CD14-positive monocyte (primary cell): ENCODE measurements around the gene AMBRA1. TPM values are rescaled to one million over a fixed set of nuclear protein-coding genes. Genes with fewer than 3 reads are reported as not detected.

Experiments
- DNase-seq, 3 donors: peaks; one replicate each; pipeline ENCODE4 v3.0.0-alpha.2; 2011 to 2022
- H2AFZ ChIP-seq: 2 replicates; pipeline ENCODE4 v1.6.0; 2012; ENCODE audit warnings: mild to moderate bottlenecking, low read depth, low read length, inconsistent platforms; ENCODE audit not compliant: insufficient read depth, poor library complexity, severe bottlenecking
- H3K27ac ChIP-seq, 2 donors: 1 replicate in 1 of 2; 2 replicates in 1 of 2; pipeline ENCODE4 v1.5.1; 2012 to 2013; ENCODE audit warnings: low read length in 2 of 2, control low read depth in 1 of 2, inconsistent platforms in 1 of 2, low read depth in 1 of 2, mild to moderate bottlenecking in 1 of 2
- H3K27me3 ChIP-seq, 2 donors: one replicate each; pipeline versions ENCODE4 v1.6.0 to v1.6.1; 2011 to 2013; ENCODE audit warnings: low read length in 2 of 2; ENCODE audit not compliant: control insufficient read depth in 2 of 2, insufficient read depth in 2 of 2
- H3K36me3 ChIP-seq, 2 donors: replicated peaks in 1 of 2; 1 replicate in 1 of 2; 2 replicates in 1 of 2; pipeline versions ENCODE4 v1.5.1 to v1.6.1; 2012 to 2013; ENCODE audit warnings: low read length in 2 of 2, control low read depth in 1 of 2, inconsistent platforms in 1 of 2, mild to moderate bottlenecking in 1 of 2; ENCODE audit not compliant: insufficient read depth in 2 of 2, control insufficient read depth in 1 of 2
- H3K4me1 ChIP-seq, 2 donors: 1 replicate in 1 of 2; 2 replicates in 1 of 2; pipeline versions ENCODE4 v1.5.1 to v1.6.1; 2012 to 2013; ENCODE audit warnings: low read length in 2 of 2, control low read depth in 1 of 2, inconsistent platforms in 1 of 2, mild to moderate bottlenecking in 1 of 2, moderate library complexity in 1 of 2; ENCODE audit not compliant: insufficient read depth in 2 of 2, control insufficient read depth in 1 of 2
- H3K4me2 ChIP-seq: replicated peaks from 2 replicates; pipeline ENCODE3; 2012; ENCODE audit warnings: low read length, moderate library complexity, mild to moderate bottlenecking; ENCODE audit not compliant: poor library complexity, severe bottlenecking; ENCODE audit errors: extremely low read depth
- H3K4me3 ChIP-seq, 3 experiments: fragments of 200-600 bp in 1 of 3; sonication (generic) in 1 of 3; replicated peaks in 1 of 3; 1 replicate in 2 of 3; 2 replicates in 1 of 3; pipeline ENCODE4 v1.5.1; 2011 to 2013; ENCODE audit warnings: low read length in 3 of 3, mild to moderate bottlenecking in 3 of 3, control low read depth in 2 of 3, low read depth in 2 of 3, inconsistent platforms in 1 of 3, moderate library complexity in 1 of 3
- H3K79me2 ChIP-seq: 2 replicates; pipeline ENCODE4 v1.6.0; 2012; ENCODE audit warnings: mild to moderate bottlenecking, control low read depth, inconsistent platforms, low read length, moderate library complexity; ENCODE audit not compliant: insufficient read depth
- H3K9ac ChIP-seq: 2 replicates; pipeline ENCODE4 v1.6.0; 2017; ENCODE audit warnings: low read length, mild to moderate bottlenecking; ENCODE audit not compliant: insufficient read depth, poor library complexity, severe bottlenecking
- H3K9me3 ChIP-seq, 2 donors: replicated peaks in 1 of 2; 1 replicate in 1 of 2; 2 replicates in 1 of 2; pipeline versions ENCODE4 v1.5.1 to v1.6.1; 2012 to 2013; ENCODE audit warnings: low read length in 2 of 2, control low read depth in 1 of 2; ENCODE audit not compliant: control insufficient read depth in 1 of 2, insufficient read depth in 1 of 2
- H4K20me1 ChIP-seq: 2 replicates; pipeline ENCODE4 v1.6.0; 2012; ENCODE audit warnings: mild to moderate bottlenecking, low read length, control low read depth, moderate library complexity; ENCODE audit not compliant: insufficient read depth
- H3K27ac Mint-ChIP-seq, 7 donors: one replicate each; pipeline ENCODE4 v1.8.0; 2020; ENCODE audit warnings: mild to moderate bottlenecking in 7 of 7, mixed read lengths in 7 of 7, moderate library complexity in 6 of 7, inconsistent platforms in 2 of 7
- H3K27me3 Mint-ChIP-seq, 3 donors: one replicate each; pipeline ENCODE4 v1.8.0; 2021 to 2022; ENCODE audit warnings: low read depth in 3 of 3, mild to moderate bottlenecking in 3 of 3, mixed read lengths in 3 of 3, moderate library complexity in 3 of 3, inconsistent platforms in 1 of 3
- H3K36me3 Mint-ChIP-seq, 2 donors: one replicate each; pipeline ENCODE4 v1.8.0; 2020; ENCODE audit warnings: mixed read lengths in 2 of 2, inconsistent platforms in 1 of 2, mild to moderate bottlenecking in 1 of 2
- H3K4me1 Mint-ChIP-seq: one replicate; pipeline ENCODE4 v1.8.0; 2020; ENCODE audit warnings: mild to moderate bottlenecking, mixed read lengths
- H3K4me3 Mint-ChIP-seq, 2 donors: one replicate each; pipeline ENCODE4 v1.8.0; 2020; ENCODE audit warnings: mild to moderate bottlenecking in 2 of 2, mixed read lengths in 2 of 2, moderate library complexity in 1 of 2
- H3K9me3 Mint-ChIP-seq, 7 donors: one replicate each; pipeline ENCODE4 v1.8.0; 2020 to 2022; ENCODE audit warnings: mixed read lengths in 7 of 7, mild to moderate bottlenecking in 6 of 7, moderate library complexity in 6 of 7, inconsistent platforms in 2 of 7
- CTCF ChIP-seq: fragments of 200-600 bp; IDR thresholded peaks from one replicate; pipeline ENCODE4 v1.8.0; 2022; ENCODE audit warnings: antibody characterized with exemption, mild to moderate bottlenecking
- WGBS: methylation state at CpG from one replicate; pipeline ENCODE4 v1.1.5; 2013; ENCODE audit warnings: missing lambda C conversion rate; ENCODE audit not compliant: insufficient coverage; 5-methylcytosine and 5-hydroxymethylcytosine counted together
- intact Hi-C, 2 donors: fragments of 100-400 bp; cut with micrococcal nuclease; formaldehyde crosslinking; loops; one replicate each; pipeline versions ENCODE4 v1.15.0 to v1.15.1; 2023
- polyA plus RNA-seq, 3 donors: library from polyadenylated mRNA; depleted of rRNA in 1 of 3; unstranded in 2 of 3; stranded (reverse) in 1 of 3; fragments of 300-500 nt in 2 of 3; fragments of >200 nt in 1 of 3; fragmentation: Illumina TruSeq in 2 of 3; gene quantifications; 1 replicate in 2 of 3; 2 replicates in 1 of 3; pipeline ENCODE4 v1.2.3, GENCODE V29; 2012 to 2021

The AMBRA1 gene
- polyA plus RNA-seq, 3 donors = 2.1 to 6.1 (median 3.8) TPM

GRCh38 chr11:46485856-46486443 lies 107.9 kb downstream of the AMBRA1 start:
- WGBS = no CpG with 5 or more reads among the region's 4 CpGs

DNA sequence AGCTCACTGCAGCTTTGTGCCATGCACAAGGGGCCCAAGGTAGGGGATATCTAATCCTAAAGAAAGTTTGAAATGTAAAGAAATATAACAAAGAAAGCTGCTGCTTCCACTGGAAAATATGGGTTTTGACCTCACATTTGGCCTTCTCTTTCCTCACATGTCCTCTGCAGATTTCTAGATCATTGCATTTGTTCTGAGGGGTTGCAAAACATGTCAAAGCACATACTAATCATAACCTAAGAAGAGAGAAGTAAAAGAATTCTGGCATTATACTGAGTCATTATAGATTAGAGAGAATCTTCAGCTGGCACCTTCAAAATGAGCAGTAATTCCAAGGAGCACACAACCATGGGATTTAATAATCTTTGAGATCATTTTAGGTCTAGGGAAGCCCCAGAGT lies 109.7 kb downstream of the AMBRA1 start:
- H3K4me2 ChIP-seq = no peak overlapping the region
- H3K36me3 Mint-ChIP-seq = peaks cover 19 to 29% of the 10 kb centered on the region in 2 donors

More at GRCh38 chr11:46485856-46486443, 107.9 kb downstream of the AMBRA1 start:
- DNase-seq = no peak
- intact Hi-C loops = no loop called here
- H3K36me3 Mint-ChIP-seq = peaks cover 32 to 35% of the 10 kb centered on the region in 2 donors
- Histone ChIP-seq H2AFZ (no peak overlapping the region), H4K20me1 (peaks cover 6% of the 10 kb centered on the region), H3K27me3 (no peaks in the 10 kb centered on the region), H3K4me2 (no peak overlapping the region), H3K36me3 (peaks cover 8 to 55% of the 10 kb centered on the region in 2 donors), H3K9ac (no peak overlapping the region), H3K79me2 (no peaks in the 10 kb centered on the region), H3K4me3 (no peak overlapping the region), H3K4me1 (no peaks in the 10 kb centered on the region), H3K27ac (no peak overlapping the region), H3K9me3 (no peaks in the 10 kb centered on the region)
- no peaks in the 10 kb centered on the region for H3K9me3 Mint-ChIP-seq
- peaks cover 0 to 1% (median 0%) of the 10 kb centered on the region in 3 donors for H3K27me3 Mint-ChIP-seq
- H3K4me3 Mint-ChIP-seq = no peak overlapping the region
- H3K27ac Mint-ChIP-seq = no peak overlapping the region
- H3K4me1 Mint-ChIP-seq = peaks cover 12% of the 10 kb centered on the region
- no peak for TF ChIP-seq CTCF

More for the DNA sequence above, 109.7 kb downstream of the AMBRA1 start:
- H3K27ac ChIP-seq = no peak overlapping the region
- no peaks in the 10 kb centered on the region for H4K20me1 ChIP-seq
- intact Hi-C loops = no loop called here
- H3K9ac ChIP-seq = no peak overlapping the region
- H3K4me3 ChIP-seq = no peak overlapping the region
- Mint-ChIP-seq H3K27ac (no peak overlapping the region), H3K4me1 (peaks cover 9% of the 10 kb centered on the region), H3K27me3 (peaks cover 0 to 1% (median 0%) of the 10 kb centered on the region in 3 donors), H3K9me3 (no peaks in the 10 kb centered on the region), H3K4me3 (no peak overlapping the region)
- TF ChIP-seq CTCF = no peak
- no peak for DNase-seq
- no peak overlapping the region for H2AFZ ChIP-seq
- H3K79me2 ChIP-seq = no peaks in the 10 kb centered on the region
- no peaks in the 10 kb centered on the region for H3K9me3 ChIP-seq
- peaks cover 8 to 48% of the 10 kb centered on the region in 2 donors for H3K36me3 ChIP-seq
- H3K27me3 ChIP-seq = no peaks in the 10 kb centered on the region
- H3K4me1 ChIP-seq = no peaks in the 10 kb centered on the region
